ENCODE data around the gene RAD51B.

RAD51B gene

GRCh38 chr14:68521961-68522509 lies 702.5 kb downstream of the RAD51B start:
- DNase-seq (ENCODE audit: insufficient read length, low spot score) (no peak), FAIRE-seq (peak; percentile 48)

GRCh38 chr14:68522510-68523325 lies 703.1 kb downstream of the RAD51B start:
- peak; percentile 65 for FAIRE-seq
- DNase-seq (ENCODE audit: insufficient read length, low spot score): no peak

GRCh38 chr14:68523326-68523610 lies 703.7 kb downstream of the RAD51B start:
- FAIRE-seq: no peak
- no peak for DNase-seq (ENCODE audit: insufficient read length, low spot score)

- DNase-seq (ENCODE audit: insufficient read length, low spot score) (no peak), FAIRE-seq (peak; percentile 72)
Observed at GRCh38 chr14:68523989-68524725, 704.6 kb downstream of the RAD51B start.

GRCh38 chr14:68525516-68525915 lies 705.9 kb downstream of the RAD51B start:
- FAIRE-seq (no peak), DNase-seq (ENCODE audit: insufficient read length, low spot score) (no peak)

- no peak for FAIRE-seq
- no peak for DNase-seq (ENCODE audit: insufficient read length, low spot score)
Observed at GRCh38 chr14:68526512-68527091, 707.0 kb downstream of the RAD51B start.

GRCh38 chr14:68527329-68527851 lies 707.8 kb downstream of the RAD51B start:
- no peak for DNase-seq (ENCODE audit: insufficient read length, low spot score)
- FAIRE-seq: peak; percentile 89

- no peak for DNase-seq (ENCODE audit: insufficient read length, low spot score)
- FAIRE-seq: peak; percentile 40
Observed at GRCh38 chr14:68528040-68528687, 708.6 kb downstream of the RAD51B start.

- no peak for FAIRE-seq
- DNase-seq (ENCODE audit: insufficient read length, low spot score): no peak
Observed at GRCh38 chr14:68530443-68530842, 710.9 kb downstream of the RAD51B start.

GRCh38 chr14:68532496-68532895 lies 712.9 kb downstream of the RAD51B start:
- FAIRE-seq: peak; percentile 77
- DNase-seq (ENCODE audit: insufficient read length, low spot score): no peak

- no peak for FAIRE-seq
Observed at GRCh38 chr14:68534276-68534675, 714.7 kb downstream of the RAD51B start.

GRCh38 chr14:68535404-68536017 lies 715.9 kb downstream of the RAD51B start:
- DNase-seq (ENCODE audit: insufficient read length, low spot score) (peak; percentile 79), FAIRE-seq (peak; percentile 99)

More at GRCh38 chr14:68534276-68534675, 714.7 kb downstream of the RAD51B start:
- no peak for DNase-seq (ENCODE audit: insufficient read length, low spot score)

GRCh38 chr14:68536018-68536410 lies 716.4 kb downstream of the RAD51B start:
- FAIRE-seq (no peak), DNase-seq (ENCODE audit: insufficient read length, low spot score) (no peak)

GRCh38 chr14:68538639-68539038 lies 719.1 kb downstream of the RAD51B start:
- DNase-seq (ENCODE audit: insufficient read length, low spot score): no peak
- FAIRE-seq: no peak

- FAIRE-seq (no peak), DNase-seq (ENCODE audit: insufficient read length, low spot score) (no peak)
Observed at GRCh38 chr14:68539241-68539737, 719.7 kb downstream of the RAD51B start.

GRCh38 chr14:68539789-68540188 lies 720.2 kb downstream of the RAD51B start:
- FAIRE-seq (no peak), DNase-seq (ENCODE audit: insufficient read length, low spot score) (no peak)

- FAIRE-seq (peak; percentile 96), DNase-seq (ENCODE audit: insufficient read length, low spot score) (no peak)
Observed at GRCh38 chr14:68541178-68541896, 721.8 kb downstream of the RAD51B start.

GRCh38 chr14:68542346-68542745 lies 722.8 kb downstream of the RAD51B start:
- peak; percentile 83 for FAIRE-seq
- no peak for DNase-seq (ENCODE audit: insufficient read length, low spot score)

GRCh38 chr14:68543516-68543915 lies 723.9 kb downstream of the RAD51B start:
- no peak for FAIRE-seq
- no peak for DNase-seq (ENCODE audit: insufficient read length, low spot score)

All from HTR-8/SVneo (cell line).